HepG2 (cell line): ENCODE results near the gene TMEM86B. TPM values are rescaled to one million over a fixed set of nuclear protein-coding genes. Genes with fewer than 3 reads are reported as not detected.
A peak's percentile ranks its signal among the peaks of the same experiment; 100 is the strongest.

Experiments
- ATAC-seq: fragments of 200-7000 bp; cut with Tn5 transposase; 3 replicates; pipeline ENCODE4 v1.9.1; 2020; ENCODE audit warnings: mild to moderate bottlenecking, moderate library complexity
- BruUV-seq: library from RNA; stranded (reverse); fragments of 400-500 nt; replicated peaks from 2 replicates; lab custom pipeline; 2021; lab: Mats Ljungman, UMichigan
- CTCF ChIA-PET: fragments of 300-600 bp; formaldehyde crosslinking; extraction: SDS; loops from one replicate; lab custom pipeline; 2021; ENCODE audit warnings: low total read pairs, inconsistent platforms, low intra/inter-chr PET ratio; lab: Yijun Ruan, JAX
- POLR2A ChIA-PET: fragments of 350-600 bp; sonication (Branson Sonifier 250); formaldehyde crosslinking; loops from one replicate; lab custom pipeline; 2020; ENCODE audit warnings: antibody characterized with exemption, inconsistent platforms; lab: Yijun Ruan, JAX
- DNase-seq: peaks from one replicate; pipeline ENCODE4 v3.0.0-alpha.2; 2015; ENCODE audit warnings: low spot score
- FAIRE-seq: peaks from 3 replicates; lab custom pipeline; 2011; peaks lifted over from hg19 to GRCh38; lab: Jason Lieb, UNC
- H2AFZ ChIP-seq: one replicate; pipeline ENCODE4 v1.6.1; 2011; ENCODE audit warnings: low read length, inconsistent platforms
- H3K27ac ChIP-seq: fragments of 300-600 bp; 3 replicates; pipeline ENCODE4 v1.8.0; 2011; ENCODE audit warnings: mixed run types, mild to moderate bottlenecking, mixed read lengths, low read length, inconsistent platforms; ENCODE audit not compliant: insufficient read depth; ENCODE audit errors: extremely low read length
- H3K27me3 ChIP-seq, 2 experiments: fragments of 200-600 bp in 1 of 2; 2 replicates in 1 of 2; 3 replicates in 1 of 2; pipeline versions ENCODE4 v1.6.0 to v1.8.0; 2011; ENCODE audit warnings: low read length in 2 of 2, mild to moderate bottlenecking in 2 of 2, moderate library complexity in 2 of 2, inconsistent platforms in 1 of 2; ENCODE audit not compliant: insufficient read depth in 2 of 2, control insufficient read depth in 1 of 2
- H3K36me3 ChIP-seq, 2 experiments: fragments of 200-600 bp in 1 of 2; replicated peaks in 1 of 2; 2 replicates in 1 of 2; 3 replicates in 1 of 2; pipeline versions ENCODE4 v1.5.1 to v1.8.0; 2011; ENCODE audit warnings: low read length in 2 of 2, inconsistent platforms in 1 of 2; ENCODE audit not compliant: insufficient read depth in 2 of 2, control insufficient read depth in 1 of 2
- H3K4me1 ChIP-seq: 2 replicates; pipeline ENCODE4 v1.5.1; 2012; ENCODE audit warnings: low read length, inconsistent platforms; ENCODE audit not compliant: insufficient read depth
- H3K4me2 ChIP-seq: 2 replicates; pipeline ENCODE4 v1.6.0; 2011; ENCODE audit warnings: low read depth, low read length, inconsistent platforms
- H3K4me3 ChIP-seq, 3 experiments: fragments of 200-600 bp in 1 of 3; sonication (generic), shearing (Covaris generic) in 1 of 3; replicated peaks in 1 of 3; 2 replicates each; pipeline ENCODE4 v1.5.1; 2011 to 2016; ENCODE audit warnings: low read length in 3 of 3, inconsistent platforms in 2 of 3, low read depth in 2 of 3, mild to moderate bottlenecking in 2 of 3, control low read depth in 1 of 3, mixed read lengths in 1 of 3; ENCODE audit not compliant: insufficient read depth in 1 of 3
- H3K79me2 ChIP-seq: one replicate; pipeline ENCODE4 v1.6.1; 2011; ENCODE audit warnings: low read length, inconsistent platforms; ENCODE audit not compliant: insufficient read depth
- H3K9ac ChIP-seq: 2 replicates; pipeline ENCODE4 v1.6.0; 2011; ENCODE audit warnings: mild to moderate bottlenecking, low read depth, low read length, inconsistent platforms; ENCODE audit not compliant: insufficient read depth
- H3K9me3 ChIP-seq: 2 replicates; pipeline ENCODE4 v1.5.1; 2012; ENCODE audit warnings: mild to moderate bottlenecking, low read length
- H4K20me1 ChIP-seq: 2 replicates; pipeline ENCODE4 v1.6.0; 2011; ENCODE audit warnings: inconsistent platforms, mild to moderate bottlenecking, low read length, moderate library complexity; ENCODE audit not compliant: insufficient read depth
- AGO2 ChIP-seq: fragments of 200-400 bp; formaldehyde crosslinking; optimal IDR thresholded peaks from 2 replicates; pipeline ENCODE3; 2017; ENCODE audit warnings: mild to moderate bottlenecking, low read depth, low read length, moderate library complexity
- ATF7-NPFF ChIP-seq: sonication (generic); formaldehyde crosslinking; IDR thresholded peaks from 2 replicates; pipeline ENCODE4 v1.8.1; 2023; ENCODE audit warnings: mild to moderate bottlenecking, low read depth, missing genetic modification reagents, moderate library complexity
- CAMTA2 ChIP-seq: sonication (generic); formaldehyde crosslinking; IDR thresholded peaks from 2 replicates; pipeline ENCODE4 v1.4.0; 2020; ENCODE audit warnings: mild to moderate bottlenecking, missing genetic modification reagents, borderline replicate concordance
- EEA1 ChIP-seq: sonication (generic); formaldehyde crosslinking; IDR thresholded peaks from 2 replicates; pipeline ENCODE4 v1.5.1; 2020; ENCODE audit warnings: mild to moderate bottlenecking, missing genetic modification reagents, borderline replicate concordance
- FOXC1 ChIP-seq: sonication (generic); formaldehyde crosslinking; IDR thresholded peaks from 2 replicates; pipeline ENCODE4 v1.8.0; 2022; ENCODE audit warnings: mild to moderate bottlenecking, missing genetic modification reagents, borderline replicate concordance
- HBP1 ChIP-seq: IDR thresholded peaks from 2 replicates; pipeline ENCODE4 v1.6.1; 2016; ENCODE audit warnings: low read depth, control low read depth
- IKZF4 ChIP-seq: sonication (generic); formaldehyde crosslinking; IDR thresholded peaks from 2 replicates; pipeline ENCODE4 v1.5.1; 2020; ENCODE audit warnings: borderline replicate concordance, mild to moderate bottlenecking, low read depth, missing genetic modification reagents; ENCODE audit errors: not compliant biosample characterization
- MXD1 ChIP-seq: sonication (generic); formaldehyde crosslinking; IDR thresholded peaks from 2 replicates; pipeline ENCODE4 v1.4.0; 2020; ENCODE audit warnings: mild to moderate bottlenecking, missing genetic modification reagents
- MXD4 ChIP-seq: IDR thresholded peaks from 2 replicates; pipeline ENCODE4 v1.6.1; 2016; ENCODE audit warnings: mild to moderate bottlenecking, missing biosample characterization, missing genetic modification reagents
- NR2C2 ChIP-seq: sonication (generic); formaldehyde crosslinking; IDR thresholded peaks from 2 replicates; pipeline ENCODE4 v1.4.0; 2020; ENCODE audit warnings: missing genetic modification reagents, mild to moderate bottlenecking, moderate library complexity, borderline replicate concordance
- PPARG ChIP-seq: conservative IDR thresholded peaks from 2 replicates; pipeline ENCODE4 v1.6.1; 2016; ENCODE audit warnings: missing biosample characterization, missing genetic modification reagents
- SMARCE1 ChIP-seq: fragments of 450-650 bp; IDR thresholded peaks from 2 replicates; pipeline ENCODE4 v1.6.1; 2017; ENCODE audit warnings: borderline replicate concordance
- ZNF343 ChIP-seq: sonication (generic); formaldehyde crosslinking; IDR thresholded peaks from 2 replicates; pipeline ENCODE4 v1.4.0; 2020; ENCODE audit warnings: mild to moderate bottlenecking, missing genetic modification reagents
- ZNF367 ChIP-seq: sonication (generic); formaldehyde crosslinking; IDR thresholded peaks from 2 replicates; pipeline ENCODE4 v1.4.0; 2020; ENCODE audit warnings: missing genetic modification reagents, borderline replicate concordance
- ZNF703 ChIP-seq: sonication (generic); formaldehyde crosslinking; IDR thresholded peaks from 2 replicates; pipeline ENCODE4 v1.5.1; 2020; ENCODE audit warnings: missing genetic modification reagents, mild to moderate bottlenecking, moderate library complexity, borderline replicate concordance
- WGBS: methylation state at CpG from one replicate; pipeline ENCODE4 v1.1.6; 2017; ENCODE audit warnings: low lambda C conversion rate; 5-methylcytosine and 5-hydroxymethylcytosine counted together
- in situ Hi-C: cut with HindIII; loops from 2 replicates; pipeline ENCODE4 v1.10.0; 2017; ENCODE audit warnings: low pct_unique_long_range_greater_than_20kb; ENCODE audit not compliant: extremely low pct_ligation_motif_present
- intact Hi-C: fragments of 100-400 bp; cut with micrococcal nuclease; formaldehyde crosslinking; loops from one replicate; pipeline ENCODE4 v1.10.0; 2022; ENCODE audit not compliant: unreplicated experiment
- polyA plus RNA-seq, 8 experiments: library from polyadenylated mRNA; depleted of rRNA in 3 of 8; stranded (reverse) in 7 of 8; unstranded in 1 of 8; fragments of >200 nt; fragmentation: Illumina TruSeq in 4 of 8; extraction: Trizol in 4 of 8; gene quantifications; 2 replicates each; pipeline versions ENCODE4 v1.2.1 to v1.2.3, GENCODE V29; 2011 to 2016; ENCODE audit warnings: low read depth in 4 of 8, missing spikeins in 1 of 8, mixed read lengths in 1 of 8; ENCODE audit not compliant: insufficient read depth in 1 of 8
- total RNA-seq, 5 experiments: library from RNA; depleted of rRNA; stranded (reverse); fragments of >200 nt; fragmentation: Illumina TruSeq; extraction: Trizol; gene quantifications; 2 replicates each; pipeline ENCODE4 v1.2.3, GENCODE V29; 2016; ENCODE audit warnings: low read depth in 1 of 5

Gene TMEM86B
- total and polyA plus RNA-seq, 2 of the 13 experiments (the other 11 are each of a cell fraction or from before 2014, with no cell fraction given), result 7.7 to 9.6 TPM

DNA sequence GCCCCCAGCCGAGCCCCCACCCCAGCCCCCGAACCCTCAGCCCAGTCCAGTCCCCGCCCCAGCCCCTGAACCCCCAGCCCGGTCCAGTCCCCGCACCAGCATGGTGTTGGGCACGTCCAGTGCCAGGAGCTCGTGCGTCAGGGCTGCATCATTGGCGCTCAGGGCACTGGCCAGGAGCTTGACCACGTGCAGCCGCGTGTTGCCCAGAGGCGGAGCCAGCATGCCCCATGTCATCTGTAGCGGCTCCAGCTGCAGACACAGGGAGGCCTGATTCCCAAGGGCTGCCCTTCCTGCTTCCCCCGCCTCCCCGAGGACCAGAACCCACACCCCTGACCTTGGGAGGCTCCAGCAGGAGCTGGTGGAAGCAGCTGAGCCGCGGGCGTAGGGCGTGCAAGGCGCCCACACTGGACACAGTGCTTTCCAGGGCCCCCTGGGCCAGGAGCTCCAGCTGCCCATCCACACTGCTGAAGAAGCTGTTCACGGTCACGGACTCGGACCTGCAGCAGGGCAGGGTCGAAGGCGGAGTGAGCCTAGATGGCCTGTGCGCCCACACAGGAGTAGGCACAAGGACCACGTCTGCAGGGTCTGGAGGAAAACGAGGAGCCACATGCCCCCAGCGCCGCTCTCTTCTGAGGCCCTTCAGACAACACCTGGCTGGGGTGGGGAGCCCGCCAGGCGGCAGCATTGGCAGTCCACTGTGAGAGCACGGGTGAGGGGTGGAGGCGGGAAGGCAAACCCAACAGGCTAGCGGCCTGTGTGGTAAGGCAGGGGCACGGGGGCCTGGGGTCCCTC lies 12.8 kb upstream of the TMEM86B start:
- no peak for FAIRE-seq
- intact Hi-C loops, result no loop called here
- POLR2A ChIA-PET, result interaction anchor here (1.3 kb wide), 1 partner anchor 16 kb away, joined by 3 read pairs; no protein-coding TSS in a partner anchor

DNA sequence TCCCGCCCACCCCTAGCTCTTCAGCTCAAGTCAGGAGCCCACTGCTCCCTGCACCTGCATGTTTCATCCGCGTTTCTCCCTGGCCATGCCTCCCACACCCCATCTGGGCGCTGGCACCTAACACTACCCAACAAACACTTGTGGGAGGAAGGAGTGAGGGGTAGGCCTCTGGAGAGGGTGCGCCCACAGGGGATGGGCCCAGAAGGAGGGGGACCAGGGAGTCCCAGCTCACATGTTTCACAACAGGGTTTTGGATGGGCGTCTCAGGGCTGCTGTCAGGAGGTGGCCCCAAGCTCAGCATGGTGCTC lies 12.1 kb upstream of the TMEM86B start:
- no TSS peak for BruUV-seq
- intact Hi-C loops, result no loop called here
- no peak overlapping the region for H2AFZ ChIP-seq
- no peak for FAIRE-seq
- H3K9ac ChIP-seq, result no peak overlapping the region
- ChIA-PET POLR2A (interaction anchor here (1.3 kb wide), 1 partner anchor 16 kb away, joined by 3 read pairs; no protein-coding TSS in a partner anchor), CTCF (no interaction called here)
- H3K4me3 ChIP-seq, result no peak overlapping the region
- DNase-seq, result no peak
- no peak overlapping the region for H3K27ac ChIP-seq
- WGBS, result 98% methylated on average over 6 of the region's 6 CpGs
- TF ChIP-seq MXD1 (CRISPR knock-in tag) (no peak), IKZF4 (no peak), CAMTA2 (CRISPR knock-in tag) (no peak), MXD4 (CRISPR knock-in tag) (no peak), ZNF703 (CRISPR knock-in tag) (no peak), SMARCE1 (no peak), FOXC1 (no peak), ZNF367 (CRISPR knock-in tag) (no peak), ZNF343 (CRISPR knock-in tag) (no peak), NR2C2 (CRISPR knock-in tag) (no peak), ATF7-NPFF (CRISPR knock-in tag) (no peak), PPARG (CRISPR knock-in tag) (no peak)
- no peaks in the 10 kb centered on the region for H3K27me3 ChIP-seq
- no peak overlapping the region for H3K4me2 ChIP-seq
- H3K79me2 ChIP-seq, result no peaks in the 10 kb centered on the region
- in situ Hi-C loops, result no loop called here
- no peaks in the 10 kb centered on the region for H3K9me3 ChIP-seq
- no peaks in the 10 kb centered on the region for H3K4me1 ChIP-seq
- H3K36me3 ChIP-seq, result peaks cover 55 to 89% of the 10 kb centered on the region in 2 experiments
- ATAC-seq, result no peak
- no peaks in the 10 kb centered on the region for H4K20me1 ChIP-seq

More for the DNA sequence above, 12.8 kb upstream of the TMEM86B start:
- peak; percentile 60 for TF ChIP-seq AGO2
- TF ChIP-seq EEA1 (CRISPR knock-in tag), result no peak
- no peak for TF ChIP-seq HBP1
- CTCF ChIA-PET, result no interaction called here
- in situ Hi-C loops, result no loop called here
- H3K9ac ChIP-seq, result no peak overlapping the region
- H3K4me3 ChIP-seq, result no peak overlapping the region
- no peaks in the 10 kb centered on the region for H3K4me1 ChIP-seq
- BruUV-seq, result no TSS peak
- H4K20me1 ChIP-seq, result no peaks in the 10 kb centered on the region
- H3K27me3 ChIP-seq, result no peaks in the 10 kb centered on the region
- ATAC-seq, result no peak
- no peak overlapping the region for H3K4me2 ChIP-seq
- peaks cover 54 to 88% of the 10 kb centered on the region in 2 experiments for H3K36me3 ChIP-seq
- no peaks in the 10 kb centered on the region for H3K9me3 ChIP-seq
- H3K27ac ChIP-seq, result no peak overlapping the region
- WGBS, result 98% methylated on average over 17 of the region's 37 CpGs
- no peak overlapping the region for H2AFZ ChIP-seq
- no peak for DNase-seq
- no peaks in the 10 kb centered on the region for H3K79me2 ChIP-seq
